ENCODE data around the gene FARP1.

Gene FARP1

DNA sequence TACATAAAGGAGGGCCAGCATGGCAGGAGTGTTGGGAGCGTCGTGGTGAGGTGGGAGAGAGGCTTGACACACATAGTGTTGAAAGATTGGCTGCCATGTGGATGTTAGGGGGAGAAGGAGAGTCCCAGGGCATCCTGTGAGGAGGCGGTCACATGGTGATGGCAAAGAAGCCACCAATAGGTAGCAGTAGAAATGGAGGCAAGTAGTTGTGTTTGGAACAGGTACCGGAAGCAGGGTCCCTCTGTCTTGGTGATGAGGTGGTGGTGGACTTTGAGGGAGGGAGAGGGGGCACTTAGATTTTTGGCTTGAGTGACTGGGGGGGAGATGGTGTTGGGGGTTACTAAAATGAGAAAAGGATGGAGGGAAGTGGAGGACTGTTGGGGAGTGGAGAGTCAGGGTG, 227.4 kb downstream of the FARP1 start:
- no peak for DNase-seq (ENCODE audit: low read depth)
- H3K4me3 ChIP-seq (replicated peaks; ENCODE audit: low read depth, low read length) = no peak overlapping the region
- TF ChIP-seq, protein P1, sequence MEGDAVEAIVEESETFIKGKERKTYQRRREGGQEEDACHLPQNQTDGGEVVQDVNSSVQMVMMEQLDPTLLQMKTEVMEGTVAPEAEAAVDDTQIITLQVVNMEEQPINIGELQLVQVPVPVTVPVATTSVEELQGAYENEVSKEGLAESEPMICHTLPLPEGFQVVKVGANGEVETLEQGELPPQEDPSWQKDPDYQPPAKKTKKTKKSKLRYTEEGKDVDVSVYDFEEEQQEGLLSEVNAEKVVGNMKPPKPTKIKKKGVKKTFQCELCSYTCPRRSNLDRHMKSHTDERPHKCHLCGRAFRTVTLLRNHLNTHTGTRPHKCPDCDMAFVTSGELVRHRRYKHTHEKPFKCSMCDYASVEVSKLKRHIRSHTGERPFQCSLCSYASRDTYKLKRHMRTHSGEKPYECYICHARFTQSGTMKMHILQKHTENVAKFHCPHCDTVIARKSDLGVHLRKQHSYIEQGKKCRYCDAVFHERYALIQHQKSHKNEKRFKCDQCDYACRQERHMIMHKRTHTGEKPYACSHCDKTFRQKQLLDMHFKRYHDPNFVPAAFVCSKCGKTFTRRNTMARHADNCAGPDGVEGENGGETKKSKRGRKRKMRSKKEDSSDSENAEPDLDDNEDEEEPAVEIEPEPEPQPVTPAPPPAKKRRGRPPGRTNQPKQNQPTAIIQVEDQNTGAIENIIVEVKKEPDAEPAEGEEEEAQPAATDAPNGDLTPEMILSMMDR (IDR thresholded peaks at IDR 0.05; ENCODE audit: low read length, missing control alignments) = no peak

DNA sequence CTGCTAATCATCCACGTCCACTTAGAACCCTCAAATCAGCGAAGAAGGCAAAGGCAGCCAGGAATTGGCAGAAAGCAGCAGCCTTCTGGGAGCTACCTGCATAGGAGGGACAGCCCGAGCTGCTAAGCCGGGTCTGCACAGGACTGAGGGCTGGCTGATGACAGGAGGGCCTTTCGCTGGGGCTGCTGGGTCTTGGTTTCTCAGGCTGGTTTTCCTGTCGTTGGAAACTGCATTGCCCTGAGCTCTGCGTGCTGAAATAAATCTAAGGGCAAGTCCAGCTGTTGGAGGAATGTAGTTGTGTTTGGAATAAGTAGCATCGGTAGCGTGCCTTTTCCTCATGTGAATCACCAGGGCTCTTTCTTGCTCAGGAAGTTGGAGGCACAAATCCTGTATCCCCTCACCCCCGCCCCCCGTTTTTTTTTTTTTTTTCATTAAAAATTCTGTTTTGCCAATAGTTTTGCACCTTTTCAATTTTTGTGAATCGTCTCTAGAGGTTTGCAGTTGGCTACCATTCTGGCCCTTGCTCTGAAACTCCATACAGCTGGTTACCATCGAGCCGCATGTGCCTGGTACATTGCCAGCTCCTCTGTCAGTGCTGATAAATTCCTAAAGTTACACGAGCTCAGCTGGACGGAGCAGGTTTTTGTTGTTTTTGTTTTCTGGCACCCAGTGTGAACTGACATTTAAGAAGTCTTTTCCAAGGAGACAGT, 228.1 kb downstream of the FARP1 start:
- peak; percentile 84 for DNase-seq (ENCODE audit: low read depth)
- TF ChIP-seq, protein P1 (IDR thresholded peaks at IDR 0.05; ENCODE audit: low read length, missing control alignments) = no peak
- H3K4me3 ChIP-seq (replicated peaks; ENCODE audit: low read depth, low read length) = peak overlapping the region; percentile 27

DNA sequence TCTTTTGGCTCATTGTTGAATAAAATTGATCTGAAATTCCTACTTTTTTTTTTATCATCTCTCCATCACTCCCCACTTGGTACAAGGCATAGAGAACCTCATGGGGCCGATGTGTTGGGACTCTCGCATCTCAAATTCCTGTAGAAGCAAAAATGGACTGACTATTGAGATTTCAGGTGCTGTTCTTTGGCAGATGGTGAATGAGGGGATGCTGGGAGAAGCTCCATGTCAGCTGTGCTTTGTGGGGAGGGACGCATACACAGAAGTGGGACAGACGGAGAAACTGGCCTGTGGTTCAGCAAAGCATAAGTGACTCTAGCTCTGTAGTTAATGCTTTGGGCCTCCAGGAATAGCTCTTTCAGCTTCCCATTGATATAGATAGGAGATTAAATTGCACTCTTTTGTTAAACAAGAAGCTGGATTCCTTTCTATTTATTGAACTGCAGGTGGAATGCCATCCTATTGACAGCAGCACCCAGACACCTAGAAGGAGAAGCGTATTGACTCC, 228.7 kb downstream of the FARP1 start:
- TF ChIP-seq, protein P1 (IDR thresholded peaks at IDR 0.05; ENCODE audit: low read length, missing control alignments) = no peak
- no peak overlapping the region for H3K4me3 ChIP-seq (replicated peaks; ENCODE audit: low read depth, low read length)
- no peak for DNase-seq (ENCODE audit: low read depth)

DNA sequence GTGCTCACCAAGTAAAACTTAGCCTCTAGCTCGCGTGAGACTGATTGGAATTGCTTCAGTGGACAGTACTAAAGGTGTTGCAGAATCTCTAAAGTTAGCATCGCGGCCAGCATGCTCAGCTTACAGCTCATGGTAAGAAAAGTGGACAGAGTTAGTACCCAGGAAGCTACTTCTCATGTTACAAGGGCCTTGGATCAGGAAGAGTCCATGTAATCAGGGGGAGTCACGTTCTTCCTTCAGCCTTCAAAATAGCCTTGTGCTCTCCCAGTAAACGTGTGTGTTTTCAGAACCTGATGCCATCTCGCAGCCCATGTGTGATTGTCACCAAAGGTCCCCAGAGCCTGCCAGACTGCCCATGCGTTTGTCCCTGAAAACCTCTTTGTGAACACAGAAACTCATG, 230.0 kb downstream of the FARP1 start:
- H3K4me3 ChIP-seq (replicated peaks; ENCODE audit: low read depth, low read length) = no peak overlapping the region
- TF ChIP-seq, protein P1 (IDR thresholded peaks at IDR 0.05; ENCODE audit: low read length, missing control alignments) = no peak
- DNase-seq (ENCODE audit: low read depth) = peak; percentile 59

DNA sequence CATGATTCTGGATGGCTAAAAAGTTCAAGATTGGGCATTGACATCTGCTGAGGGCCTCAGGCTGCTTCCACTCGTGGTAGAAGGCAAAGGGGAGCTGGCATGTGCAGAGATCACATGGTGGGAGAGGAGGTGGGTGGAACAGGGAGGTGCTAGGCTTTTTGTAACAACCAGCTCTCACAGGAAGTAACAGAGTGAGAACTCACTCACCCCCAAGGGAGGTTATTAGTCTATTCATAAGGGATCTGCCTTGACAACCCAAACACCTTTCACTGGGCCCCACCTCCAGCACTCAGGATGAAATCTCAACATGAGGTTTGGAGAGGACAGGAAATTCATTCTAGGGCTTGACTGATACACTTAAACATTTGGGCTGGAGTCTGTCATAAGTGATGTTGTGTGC, 231.9 kb downstream of the FARP1 start:
- DNase-seq (ENCODE audit: low read depth) = no peak
- no peak overlapping the region for H3K4me3 ChIP-seq (replicated peaks; ENCODE audit: low read depth, low read length)
- TF ChIP-seq, protein P1 (IDR thresholded peaks at IDR 0.05; ENCODE audit: low read length, missing control alignments) = no peak

DNA sequence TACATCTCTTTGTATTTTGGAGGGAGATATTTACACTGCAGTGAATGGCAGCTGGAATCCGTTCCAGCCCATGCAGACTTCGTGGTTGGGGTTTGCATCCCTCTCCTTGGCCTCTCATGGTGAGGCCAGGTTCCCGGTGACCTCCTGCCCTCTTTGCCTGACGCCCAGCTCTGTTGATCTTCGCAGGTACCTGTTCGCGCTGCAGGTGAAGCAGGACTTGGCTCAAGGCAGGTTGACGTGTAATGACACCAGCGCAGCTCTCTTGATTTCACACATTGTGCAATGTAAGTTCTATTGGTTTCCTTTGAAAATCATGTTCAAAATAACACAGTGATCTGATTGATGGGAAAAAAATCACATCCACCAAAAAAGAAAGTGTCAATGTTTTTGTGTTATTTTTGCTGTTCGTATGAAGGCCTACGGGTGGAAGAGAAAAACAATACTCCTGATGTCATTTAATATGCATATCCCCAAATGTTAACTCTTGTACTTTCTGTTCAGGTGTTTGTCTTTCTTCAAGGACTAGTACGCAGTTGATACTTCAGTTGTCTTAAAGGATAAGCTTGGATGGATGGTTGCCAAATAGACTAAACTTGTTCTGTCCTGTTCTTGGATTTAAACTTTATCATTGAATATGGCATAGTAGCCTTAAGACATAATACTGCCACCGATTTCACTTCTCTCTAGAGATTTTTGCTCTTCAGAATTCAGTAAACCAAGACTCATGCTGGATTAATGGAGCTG, 234.9 kb downstream of the FARP1 start:
- TF ChIP-seq, protein P1 (IDR thresholded peaks at IDR 0.05; ENCODE audit: low read length, missing control alignments) = no peak
- DNase-seq (ENCODE audit: low read depth) = no peak
- no peak overlapping the region for H3K4me3 ChIP-seq (replicated peaks; ENCODE audit: low read depth, low read length)
